Loucy (cell line): ENCODE data around the gene BANK1.

ENCODE experiments used
- H2AFZ ChIP-seq: fragments of 200-600 bp; sonication (generic); 2 replicates; pipeline ENCODE4 v1.6.0; 2016; ENCODE audit warnings: antibody characterized with exemption, mild to moderate bottlenecking, low read length, moderate library complexity
- H3F3A ChIP-seq: fragments of 200-600 bp; 2 replicates; pipeline ENCODE4 v1.6.0; 2016; ENCODE audit warnings: antibody characterized with exemption, low read depth, mild to moderate bottlenecking
- H3K27me3 ChIP-seq: fragments of 200-600 bp; sonication (generic); 2 replicates; pipeline ENCODE4 v1.6.1; 2014; ENCODE audit warnings: low read length, mild to moderate bottlenecking; ENCODE audit not compliant: insufficient read depth, poor library complexity, severe bottlenecking
- H3K36me3 ChIP-seq: fragments of 200-600 bp; sonication (generic); 2 replicates; pipeline ENCODE4 v1.6.1; 2016; ENCODE audit warnings: low read length; ENCODE audit not compliant: insufficient read depth
- H3K4me1 ChIP-seq: fragments of 200-600 bp; sonication (generic); 2 replicates; pipeline ENCODE4 v1.5.1; 2014; ENCODE audit warnings: low read length, mild to moderate bottlenecking; ENCODE audit not compliant: insufficient read depth, poor library complexity, severe bottlenecking
- H3K4me2 ChIP-seq: fragments of 200-600 bp; sonication (generic); 2 replicates; pipeline ENCODE4 v1.6.0; 2014; ENCODE audit warnings: antibody characterized with exemption, low read length, low read depth, mild to moderate bottlenecking; ENCODE audit not compliant: poor library complexity, severe bottlenecking
- H3K4me3 ChIP-seq: fragments of 200-600 bp; sonication (generic); 2 replicates; pipeline ENCODE4 v1.5.1; 2014; ENCODE audit warnings: low read length, mild to moderate bottlenecking, mixed read lengths; ENCODE audit not compliant: poor library complexity, severe bottlenecking
- H3K79me2 ChIP-seq: fragments of 200-600 bp; sonication (generic); 2 replicates; pipeline ENCODE4 v1.6.1; 2014; ENCODE audit warnings: low read length; ENCODE audit not compliant: insufficient read depth
- H3K9ac ChIP-seq: fragments of 200-600 bp; sonication (generic); 2 replicates; pipeline ENCODE4 v1.6.0; 2014; ENCODE audit warnings: mild to moderate bottlenecking, low read depth, low read length, moderate library complexity; ENCODE audit not compliant: poor library complexity, severe bottlenecking
- H3K9me2 ChIP-seq: fragments of 200-600 bp; sonication (generic); replicated peaks from 2 replicates; pipeline ENCODE4 v1.6.1; 2016; ENCODE audit warnings: low read depth, low read length, mixed read lengths
- H3K9me3 ChIP-seq: fragments of 200-600 bp; sonication (generic); 2 replicates; pipeline ENCODE4 v1.6.1; 2014; ENCODE audit warnings: mild to moderate bottlenecking, antibody characterized with exemption, low read length, low read depth; ENCODE audit not compliant: insufficient read depth
- H4K20me1 ChIP-seq: fragments of 200-600 bp; sonication (generic); 2 replicates; pipeline ENCODE4 v1.6.0; 2014; ENCODE audit warnings: antibody characterized with exemption, low read length, mild to moderate bottlenecking; ENCODE audit not compliant: insufficient read depth, poor library complexity, severe bottlenecking
- EZH2phosphoT487 ChIP-seq: fragments of 200-600 bp; IDR thresholded peaks from 2 replicates; pipeline ENCODE4 v1.6.1; 2018; ENCODE audit warnings: antibody characterized with exemption, mild to moderate bottlenecking, moderate library complexity, borderline replicate concordance
- TF ChIP-seq, protein P1 (sequence below): fragments of 200-600 bp; sonication (generic); conservative IDR thresholded peaks from 2 replicates; pipeline ENCODE4 v1.5.1; 2014; ENCODE audit warnings: mild to moderate bottlenecking, antibody characterized with exemption, low read length

BANK1 gene

DNA sequence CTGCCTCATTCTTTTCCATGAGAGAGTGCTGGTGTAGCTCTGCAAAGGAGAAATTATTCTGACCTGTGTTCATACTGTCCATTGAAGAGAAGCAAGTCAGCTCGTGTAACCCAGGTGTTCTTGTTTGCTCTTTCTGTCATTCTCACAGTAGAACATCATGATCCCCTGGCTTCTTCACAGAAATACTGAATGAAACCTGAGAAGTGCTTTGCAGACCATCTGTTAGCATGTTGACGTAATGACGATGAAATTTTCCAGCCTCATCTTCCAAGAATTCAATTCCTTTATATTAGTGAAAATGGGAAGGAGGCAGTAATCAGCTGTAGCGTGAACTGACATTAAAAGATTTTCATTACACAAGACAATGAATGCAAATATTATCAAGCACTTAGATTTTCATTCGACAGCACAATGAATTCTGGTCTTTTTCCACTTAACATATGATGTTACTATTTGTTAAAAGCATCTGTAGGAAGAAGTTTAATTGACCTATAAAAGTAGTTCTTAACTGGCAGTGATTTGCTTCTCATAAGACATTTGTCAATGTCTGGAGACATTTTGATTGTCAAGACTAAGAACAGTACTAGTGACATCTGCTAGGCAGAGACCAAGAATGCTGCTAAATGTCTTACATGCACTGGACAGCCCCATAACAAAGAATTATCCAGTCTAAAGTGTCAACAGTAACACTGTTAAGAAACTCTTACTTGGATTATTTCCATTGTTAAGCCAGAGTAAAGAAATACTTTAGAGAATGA is 246.3 kb downstream of the BANK1 start:
- Histone ChIP-seq H3K4me3 (no peak overlapping the region), H3K27me3 (no peaks in the 10 kb centered on the region), H3K9me2 (no peaks in the 10 kb centered on the region), H3K4me1 (no peaks in the 10 kb centered on the region), H3K36me3 (no peaks in the 10 kb centered on the region), H4K20me1 (no peaks in the 10 kb centered on the region), H3K9ac (no peak overlapping the region), H3K9me3 (no peaks in the 10 kb centered on the region), H3F3A (no peaks in the 10 kb centered on the region), H2AFZ (no peak overlapping the region), H3K4me2 (no peak overlapping the region), H3K79me2 (no peaks in the 10 kb centered on the region)
- TF ChIP-seq, protein P1, sequence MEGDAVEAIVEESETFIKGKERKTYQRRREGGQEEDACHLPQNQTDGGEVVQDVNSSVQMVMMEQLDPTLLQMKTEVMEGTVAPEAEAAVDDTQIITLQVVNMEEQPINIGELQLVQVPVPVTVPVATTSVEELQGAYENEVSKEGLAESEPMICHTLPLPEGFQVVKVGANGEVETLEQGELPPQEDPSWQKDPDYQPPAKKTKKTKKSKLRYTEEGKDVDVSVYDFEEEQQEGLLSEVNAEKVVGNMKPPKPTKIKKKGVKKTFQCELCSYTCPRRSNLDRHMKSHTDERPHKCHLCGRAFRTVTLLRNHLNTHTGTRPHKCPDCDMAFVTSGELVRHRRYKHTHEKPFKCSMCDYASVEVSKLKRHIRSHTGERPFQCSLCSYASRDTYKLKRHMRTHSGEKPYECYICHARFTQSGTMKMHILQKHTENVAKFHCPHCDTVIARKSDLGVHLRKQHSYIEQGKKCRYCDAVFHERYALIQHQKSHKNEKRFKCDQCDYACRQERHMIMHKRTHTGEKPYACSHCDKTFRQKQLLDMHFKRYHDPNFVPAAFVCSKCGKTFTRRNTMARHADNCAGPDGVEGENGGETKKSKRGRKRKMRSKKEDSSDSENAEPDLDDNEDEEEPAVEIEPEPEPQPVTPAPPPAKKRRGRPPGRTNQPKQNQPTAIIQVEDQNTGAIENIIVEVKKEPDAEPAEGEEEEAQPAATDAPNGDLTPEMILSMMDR, result no peak
- no peak for TF ChIP-seq EZH2phosphoT487

DNA sequence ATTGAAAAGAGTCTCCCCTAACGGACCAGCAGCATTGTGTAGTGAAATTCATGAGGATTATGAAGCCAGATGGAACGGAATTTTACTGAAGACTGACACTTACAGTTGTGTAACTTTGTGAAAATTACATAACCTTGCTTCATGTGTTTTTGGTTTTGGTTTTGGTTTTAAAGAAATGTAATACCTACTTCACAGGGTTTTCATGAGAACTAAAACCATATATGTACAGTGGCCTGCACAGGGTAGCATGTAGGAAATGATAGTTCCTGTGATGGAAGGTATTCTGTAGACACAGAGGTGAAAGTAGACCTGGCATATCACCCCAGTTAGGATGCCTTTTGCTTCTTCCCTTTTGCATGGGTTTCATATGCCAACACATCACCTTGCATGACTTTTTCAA is 247.0 kb downstream of the BANK1 start:
- Histone ChIP-seq H4K20me1 (no peaks in the 10 kb centered on the region), H2AFZ (no peak overlapping the region), H3K27me3 (no peaks in the 10 kb centered on the region), H3K4me1 (no peaks in the 10 kb centered on the region), H3K9me2 (no peaks in the 10 kb centered on the region), H3K9ac (no peak overlapping the region), H3K4me3 (no peak overlapping the region), H3F3A (no peaks in the 10 kb centered on the region), H3K4me2 (no peak overlapping the region), H3K79me2 (no peaks in the 10 kb centered on the region), H3K9me3 (no peaks in the 10 kb centered on the region), H3K36me3 (no peaks in the 10 kb centered on the region)
- TF ChIP-seq, protein P1, result no peak
- TF ChIP-seq EZH2phosphoT487, result no peak

DNA sequence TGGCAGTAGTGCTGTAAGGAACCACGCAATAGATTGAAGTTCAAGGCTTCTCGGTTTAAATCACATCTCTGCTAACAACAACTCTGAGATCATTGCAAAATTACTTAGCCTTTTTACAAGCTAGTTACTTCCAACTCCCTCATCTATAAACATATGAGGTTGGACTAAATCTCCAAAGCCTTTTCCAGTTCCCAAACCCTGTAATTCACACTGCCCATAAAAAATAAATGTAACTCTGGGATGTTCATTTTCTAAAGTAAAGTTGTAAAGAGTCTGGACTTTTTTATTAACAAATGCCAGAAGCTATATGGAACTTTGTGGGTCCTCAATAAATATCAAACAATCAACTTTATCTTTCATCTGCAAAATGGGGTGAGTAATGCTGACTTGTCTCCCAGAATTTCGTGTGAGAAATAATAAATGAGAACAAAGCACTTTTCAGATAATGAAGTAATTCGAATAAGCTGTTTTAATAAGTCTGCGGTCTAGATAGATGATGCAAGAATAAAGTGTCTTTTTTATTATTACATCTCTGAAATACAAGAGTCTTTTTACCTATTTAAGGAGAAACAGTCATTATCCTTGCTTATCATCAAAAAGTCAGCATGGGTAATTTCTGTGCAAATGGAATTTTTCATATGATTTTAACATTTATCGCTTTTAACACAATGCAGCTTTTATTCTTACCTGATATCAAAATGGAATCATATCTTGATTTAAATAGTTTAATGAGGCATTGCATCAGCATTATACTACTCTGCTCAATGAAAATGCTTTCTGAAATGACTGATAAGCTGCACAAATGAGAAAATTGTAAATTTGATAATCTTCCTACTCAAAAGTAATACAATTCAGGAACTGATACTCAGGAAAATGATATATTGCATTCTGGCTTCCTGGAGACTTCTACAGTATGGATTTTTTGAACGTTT is 252.6 kb downstream of the BANK1 start:
- Histone ChIP-seq H3K9me3 (no peaks in the 10 kb centered on the region), H3K4me1 (no peaks in the 10 kb centered on the region), H3K79me2 (no peaks in the 10 kb centered on the region), H3K27me3 (no peaks in the 10 kb centered on the region), H2AFZ (no peak overlapping the region), H4K20me1 (no peaks in the 10 kb centered on the region), H3K4me2 (no peak overlapping the region), H3F3A (no peaks in the 10 kb centered on the region), H3K4me3 (no peak overlapping the region), H3K9ac (no peak overlapping the region), H3K9me2 (no peaks in the 10 kb centered on the region), H3K36me3 (no peaks in the 10 kb centered on the region)
- TF ChIP-seq EZH2phosphoT487, result no peak
- TF ChIP-seq, protein P1, result no peak
